Stomach (tissue), 4 donors: Measurements from ENCODE around the gene CDK5RAP3.

Experiments used
- POLR2A ChIP-seq, 4 donors: fragments of 450-650 bp; IDR thresholded peaks; one replicate each; pipeline ENCODE4 v1.6.1; 2016; ENCODE audit warnings: antibody characterized with exemption in 4 of 4, control low read depth in 2 of 4, mild to moderate bottlenecking in 1 of 4, moderate library complexity in 1 of 4
- TF ChIP-seq, protein P1 (sequence below), 7 experiments: fragments of 450-650 bp in 4 of 7; fragments of 200-600 bp in 3 of 7; sonication (generic) in 3 of 7; IDR thresholded peaks; one replicate each; pipeline ENCODE4 v1.5.1; 2016 to 2019; ENCODE audit warnings: antibody characterized with exemption in 7 of 7, control low read depth in 2 of 7, mild to moderate bottlenecking in 1 of 7

DNA sequence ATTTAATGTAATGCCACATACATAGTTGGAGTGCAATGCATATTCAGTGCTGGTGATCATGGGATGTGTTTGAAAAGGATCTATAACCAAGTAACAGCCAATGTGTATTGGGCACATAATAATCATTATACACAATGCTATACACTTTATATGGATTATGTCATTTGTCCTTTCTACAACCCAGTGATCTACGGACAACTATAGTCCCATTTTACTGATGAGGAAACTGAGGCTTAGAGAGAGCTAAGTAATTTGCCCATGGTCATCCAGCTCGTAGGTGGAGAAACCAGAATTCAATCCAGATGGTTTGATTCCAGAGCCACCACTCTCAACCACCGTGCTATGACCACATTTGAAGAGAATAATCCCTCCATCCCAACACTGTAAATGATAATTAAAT is 39.3 kb downstream of the CDK5RAP3 start:
- TF ChIP-seq, protein P1, sequence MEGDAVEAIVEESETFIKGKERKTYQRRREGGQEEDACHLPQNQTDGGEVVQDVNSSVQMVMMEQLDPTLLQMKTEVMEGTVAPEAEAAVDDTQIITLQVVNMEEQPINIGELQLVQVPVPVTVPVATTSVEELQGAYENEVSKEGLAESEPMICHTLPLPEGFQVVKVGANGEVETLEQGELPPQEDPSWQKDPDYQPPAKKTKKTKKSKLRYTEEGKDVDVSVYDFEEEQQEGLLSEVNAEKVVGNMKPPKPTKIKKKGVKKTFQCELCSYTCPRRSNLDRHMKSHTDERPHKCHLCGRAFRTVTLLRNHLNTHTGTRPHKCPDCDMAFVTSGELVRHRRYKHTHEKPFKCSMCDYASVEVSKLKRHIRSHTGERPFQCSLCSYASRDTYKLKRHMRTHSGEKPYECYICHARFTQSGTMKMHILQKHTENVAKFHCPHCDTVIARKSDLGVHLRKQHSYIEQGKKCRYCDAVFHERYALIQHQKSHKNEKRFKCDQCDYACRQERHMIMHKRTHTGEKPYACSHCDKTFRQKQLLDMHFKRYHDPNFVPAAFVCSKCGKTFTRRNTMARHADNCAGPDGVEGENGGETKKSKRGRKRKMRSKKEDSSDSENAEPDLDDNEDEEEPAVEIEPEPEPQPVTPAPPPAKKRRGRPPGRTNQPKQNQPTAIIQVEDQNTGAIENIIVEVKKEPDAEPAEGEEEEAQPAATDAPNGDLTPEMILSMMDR (IDR thresholded peaks at IDR 0.05) = no peak
- TF ChIP-seq POLR2A (IDR thresholded peaks at IDR 0.05) = no peak
